ENCODE data around the gene ATP8B3.

GRCh38 chr19:1765232-1765903 lies 46.7 kb downstream of the ATP8B3 start:
- no peak for TF ChIP-seq POLR2AphosphoS5 (IDR thresholded peaks at IDR 0.05; ENCODE audit: control insufficient read depth, insufficient read depth, low read depth, low read length)
- no peak for TF ChIP-seq ZBTB26 (CRISPR knock-in tag; IDR thresholded peaks at IDR 0.05)
- no peak for TF ChIP-seq IFI16 (CRISPR knock-in tag; IDR thresholded peaks at IDR 0.05)
- no peak for TF ChIP-seq RBBP5 (IDR thresholded peaks at IDR 0.05; ENCODE audit: borderline replicate concordance, insufficient read depth, low read length, poor library complexity, severe bottlenecking)
- TF ChIP-seq CEBPB (tag; IDR thresholded peaks at IDR 0.05), result no peak
- TF ChIP-seq UBTF (IDR thresholded peaks at IDR 0.05; ENCODE audit: borderline replicate concordance in 1 of 2, low read depth in 2 of 2, low read length in 2 of 2), result no peak
- TF ChIP-seq MXI1 (IDR thresholded peaks at IDR 0.05; ENCODE audit: low read depth, low read length), result no peak
- no peak for TF ChIP-seq TCFL5 (CRISPR knock-in tag; conservative IDR thresholded peaks at IDR 0.05)
- TF ChIP-seq ZBTB33 (CRISPR knock-in tag; IDR thresholded peaks at IDR 0.05), result peak; percentile 46; the same call in 1 of the 2 replicates
- no peak for TF ChIP-seq EHMT2 (IDR thresholded peaks at IDR 0.05)
- no peak for TF ChIP-seq ETV6 (IDR thresholded peaks at IDR 0.05; ENCODE audit: borderline replicate concordance in 1 of 2, low read depth in 2 of 2, low read length in 1 of 2)
- TF ChIP-seq ETV6 (CRISPR knock-in tag; IDR thresholded peaks at IDR 0.05; ENCODE audit: borderline replicate concordance), result no peak
- no peak for TF ChIP-seq ESRRA (IDR thresholded peaks at IDR 0.05; ENCODE audit: borderline replicate concordance, low read depth)
- TF ChIP-seq CHD4 (IDR thresholded peaks at IDR 0.05; ENCODE audit: insufficient read depth, insufficient replicate concordance, low read depth, low read length, poor library complexity, severe bottlenecking), result no peak
- TF ChIP-seq LCOR (CRISPR knock-in tag; IDR thresholded peaks at IDR 0.05), result no peak
